Measurements from ENCODE around the gene CCDC15. TPM values are rescaled to one million over a fixed set of nuclear protein-coding genes. Genes with fewer than 3 reads are reported as not detected.
A peak's percentile ranks its signal among the peaks of the same experiment; 100 is the strongest.

CCDC15 gene
- total and polyA plus RNA-seq, 8 donors: 0.31 to 15.6 (median 0.92) TPM

- TF ChIP-seq POLR2A (IDR thresholded peaks at IDR 0.05) (no peak), EP300 (IDR thresholded peaks at IDR 0.05) (no peak), CTCF (IDR thresholded peaks at IDR 0.05) (no peak), POLR2AphosphoS5 (IDR thresholded peaks at IDR 0.05) (no peak)
- 59 to 74% (median 67%) methylated on average over 2 of the region's 2 CpGs for WGBS, 5 donors
- H3K27ac ChIP-seq: no peak overlapping the region
- no peaks in the 10 kb centered on the region for H3K4me1 ChIP-seq
- no peak overlapping the region for H3K4me3 ChIP-seq
- no peaks in the 10 kb centered on the region for H3K27me3 ChIP-seq
- intact Hi-C loops (cut with DNase I; ENCODE audit: low total_unique reads): no loop called here
- peaks cover 0 to 14% (median 2%) of the 10 kb centered on the region in 4 donors for H3K9me3 ChIP-seq
- H3K36me3 ChIP-seq: no peaks in the 10 kb centered on the region
- no peak for DNase-seq
Observed at GRCh38 chr11:124946735-124947141, 7.3 kb upstream of the CCDC15 start.

- intact Hi-C loops (cut with DNase I; ENCODE audit: low total_unique reads): loop anchor here (10.0 kb wide), 1 partner anchor 174 kb away; no protein-coding TSS in a partner anchor
Observed at GRCh38 chr11:124950601-124951330, 3.2 kb upstream of the CCDC15 start.

GRCh38 chr11:124951341-124951740 is 2.7 kb upstream of the CCDC15 start:
- intact Hi-C loops (cut with DNase I; ENCODE audit: low total_unique reads): loop anchor here (10.0 kb wide), 1 partner anchor 173 kb away; no protein-coding TSS in a partner anchor
- WGBS, 5 donors: 80 to 87% (median 85%) methylated on average over 3 of the region's 3 CpGs
- no peaks in the 10 kb centered on the region for H3K36me3 ChIP-seq

More at GRCh38 chr11:124950601-124951330, 3.2 kb upstream of the CCDC15 start:
- H3K9me3 ChIP-seq: peaks cover 0 to 14% (median 2%) of the 10 kb centered on the region in 4 donors
- no peak overlapping the region for H3K4me3 ChIP-seq
- TF ChIP-seq POLR2A (IDR thresholded peaks at IDR 0.05) (no peak), EP300 (IDR thresholded peaks at IDR 0.05) (no peak), POLR2AphosphoS5 (IDR thresholded peaks at IDR 0.05) (no peak), CTCF (IDR thresholded peaks at IDR 0.05) (no peak)
- H3K27me3 ChIP-seq: no peaks in the 10 kb centered on the region
- no peaks in the 10 kb centered on the region for H3K36me3 ChIP-seq
- no peak overlapping the region for H3K27ac ChIP-seq
- peaks cover 7 to 16% (median 11%) of the 10 kb centered on the region in 4 donors for H3K4me1 ChIP-seq
- DNase-seq: peak in 1 of 2 donors; percentile 23

GRCh38 chr11:124954590-124954955 is 571 bp downstream of the CCDC15 start:
- DNase-seq: no peak
- intact Hi-C loops (cut with DNase I; ENCODE audit: low total_unique reads): loop anchor here (10.0 kb wide), 1 partner anchor 170 kb away; no protein-coding TSS in a partner anchor
- Histone ChIP-seq H3K36me3 (no peaks in the 10 kb centered on the region), H3K27ac (peak overlapping the region in 4 of 5 donors; percentile 78 to 89 (median 84)), H3K27me3 (no peaks in the 10 kb centered on the region), H3K4me3 (peak overlapping the region; percentile 60 to 78 (median 75)), H3K4me1 (peaks cover 7 to 16% (median 11%) of the 10 kb centered on the region in 4 donors), H3K9me3 (peaks cover 0 to 2% (median 0%) of the 10 kb centered on the region in 4 donors)
- TF ChIP-seq POLR2A (IDR thresholded peaks at IDR 0.05): no peak
- TF ChIP-seq CTCF (IDR thresholded peaks at IDR 0.05): no peak
- no peak for TF ChIP-seq EP300 (IDR thresholded peaks at IDR 0.05)
- TF ChIP-seq POLR2AphosphoS5 (IDR thresholded peaks at IDR 0.05): no peak
- 30 to 39% (median 35%) methylated on average over 6 of the region's 6 CpGs for WGBS, 5 donors

More at GRCh38 chr11:124951341-124951740, 2.7 kb upstream of the CCDC15 start:
- H3K4me1 ChIP-seq: peaks cover 7 to 16% (median 11%) of the 10 kb centered on the region in 4 donors
- H3K9me3 ChIP-seq: peaks cover 0 to 14% (median 2%) of the 10 kb centered on the region in 4 donors
- H3K27ac ChIP-seq: no peak overlapping the region
- H3K27me3 ChIP-seq: no peaks in the 10 kb centered on the region
- no peak overlapping the region for H3K4me3 ChIP-seq
- no peak for DNase-seq
- no peak for TF ChIP-seq EP300 (IDR thresholded peaks at IDR 0.05)
- TF ChIP-seq POLR2AphosphoS5 (IDR thresholded peaks at IDR 0.05): no peak
- TF ChIP-seq CTCF (IDR thresholded peaks at IDR 0.05): no peak
- no peak for TF ChIP-seq POLR2A (IDR thresholded peaks at IDR 0.05)

All from stomach (tissue), 9 donors.